ENCODE data around the gene TBCC. TPM values are rescaled to one million over a fixed set of nuclear protein-coding genes. Genes with fewer than 3 reads are reported as not detected.

The TBCC gene
- total and polyA plus RNA-seq, 10 of the 15 experiments (the other 5 are each of a cell fraction or from before 2014, with no cell fraction given) = 2.5 to 41.9 (median 20.3) TPM

DNA sequence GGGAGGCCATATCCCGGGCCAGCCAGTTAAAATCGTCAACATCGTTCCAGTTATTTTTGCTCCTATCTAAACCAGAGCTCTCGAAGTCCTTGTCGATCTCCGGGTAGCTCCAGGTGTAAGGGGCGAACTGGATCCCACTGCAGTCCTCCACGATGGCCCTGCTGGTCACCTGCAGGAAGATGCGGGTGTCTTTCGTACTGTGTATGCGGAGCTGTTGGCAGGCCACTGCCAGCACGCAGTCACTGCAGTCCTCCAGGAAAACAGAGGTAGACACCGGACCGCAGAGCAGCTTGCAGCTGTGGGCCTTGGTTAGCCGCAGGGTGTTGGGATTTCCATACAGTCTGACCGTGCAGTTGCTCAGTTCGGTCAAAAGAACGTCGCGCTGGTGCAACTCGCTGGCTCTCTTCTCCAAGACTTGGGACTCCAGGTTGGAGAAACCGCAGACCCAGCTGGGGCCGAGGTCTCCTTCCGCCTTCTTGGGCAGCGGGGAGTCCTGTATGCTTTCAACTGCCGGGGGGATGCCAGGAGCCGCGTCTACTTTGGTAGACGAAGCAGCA is 742 bp downstream of the TBCC start:
- Histone ChIP-seq H2AFZ (ENCODE audit: control insufficient read depth, low read depth, low read length) (no peak overlapping the region), H3K9me3 (replicated peaks; ENCODE audit: control insufficient read depth, insufficient read depth, low read length) (no peaks in the 10 kb centered on the region), H3K9ac (ENCODE audit: control insufficient read depth, insufficient read depth, low read length) (peak overlapping the region; percentile 100), H3K27me3 (replicated peaks in 1 of 2; ENCODE audit: control insufficient read depth in 2 of 2, insufficient read depth in 2 of 2, low read length in 1 of 2) (no peaks in the 10 kb centered on the region), H4K20me1 (ENCODE audit: control insufficient read depth, insufficient read depth) (no peaks in the 10 kb centered on the region), H3K27ac (ENCODE audit: control insufficient read depth, insufficient read depth) (peak overlapping the region; percentile 98), H3K4me3 (peak overlapping the region; percentile 99), H3K79me2 (ENCODE audit: control insufficient read depth, insufficient read depth, low read length) (peaks cover 44% of the 10 kb centered on the region), H3K4me1 (ENCODE audit: control insufficient read depth, insufficient read depth, low read length) (peaks cover 10% of the 10 kb centered on the region), H3K36me3 (ENCODE audit: control insufficient read depth in 2 of 2, insufficient read depth in 2 of 2, low read length in 1 of 2) (no peaks in the 10 kb centered on the region), H3K4me2 (ENCODE audit: control insufficient read depth, insufficient read depth) (peak overlapping the region; percentile 94)
- CTCF ChIA-PET = interaction anchor here (0.9 to 2.8 kb wide), 7 partner anchors 19 to 148 kb away, joined by 3 to 15 read pairs (median 3); no protein-coding TSS in a partner anchor
- no TSS peak for BruUV-seq (replicated peaks)
- RAD21 ChIA-PET (ENCODE audit: unreplicated experiment) = interaction anchor here (0.8 to 7.0 kb wide), 9 partner anchors 17 to 180 kb away, joined by 3 to 227 read pairs (median 6); partner anchors contain the start of genes BICRAL and RPL7L1
- POLR2A ChIA-PET = interaction anchor here (0.8 to 8.4 kb wide), 12 partner anchors 9 to 145 kb away, joined by 3 to 140 read pairs (median 5); partner anchors contain the start of gene BICRAL
- ATAC-seq = no peak
- SMC1A ChIA-PET (ENCODE audit: uncharacterized antibody, unreplicated experiment) = interaction anchor here (0.5 to 6.6 kb wide), 12 partner anchors 18 to 175 kb away, joined by 3 to 92 read pairs (median 3); no protein-coding TSS in a partner anchor
- no peak for FAIRE-seq
- DNase-seq (ENCODE audit: low read depth, low spot score) = no peak
- intact Hi-C loops (cut with micrococcal nuclease; ENCODE audit: unreplicated experiment) (no loop called here), in situ Hi-C loops (cut with MboI) (no loop called here)
- WGBS (ENCODE audit: insufficient coverage, insufficient replicate concordance, low lambda C conversion rate, missing lambda C conversion rate) = 2% methylated on average over 29 of the region's 29 CpGs
- TF ChIP-seq RUNX3 (IDR thresholded peaks at IDR 0.05; ENCODE audit: low read length) (peak; percentile 71; the same call in 1 of the 2 replicates), BCL3 (IDR thresholded peaks at IDR 0.05; ENCODE audit: borderline replicate concordance, insufficient read depth, low read depth, low read length, poor library complexity, severe bottlenecking) (no peak), MTA2 (IDR thresholded peaks at IDR 0.05; ENCODE audit: low read depth) (no peak), PKNOX1 (IDR thresholded peaks at IDR 0.05) (no peak), EED (IDR thresholded peaks at IDR 0.05; ENCODE audit: low read depth) (0 out of 2 replicates have a peak, but pooled peaks have one; percentile 20), ASH2L (IDR thresholded peaks at IDR 0.05; ENCODE audit: borderline replicate concordance, low read depth) (no peak), POLR2AphosphoS2 (IDR thresholded peaks at IDR 0.05; ENCODE audit: low read depth, low read length) (no peak), ZNF384 (IDR thresholded peaks at IDR 0.05; ENCODE audit: borderline replicate concordance, low read depth, low read length) (no peak), BHLHE40 (IDR thresholded peaks at IDR 0.05; ENCODE audit: borderline replicate concordance in 1 of 2, low read depth in 2 of 2, low read length in 1 of 2) (0 out of 4 replicates have a peak, but pooled peaks of 1 of the 2 experiments have one; percentile 6), GATAD2B (conservative IDR thresholded peaks at IDR 0.05; ENCODE audit: low read depth) (no peak; the same call in 1 of the 2 replicates)
- TF ChIP-seq, protein P1, sequence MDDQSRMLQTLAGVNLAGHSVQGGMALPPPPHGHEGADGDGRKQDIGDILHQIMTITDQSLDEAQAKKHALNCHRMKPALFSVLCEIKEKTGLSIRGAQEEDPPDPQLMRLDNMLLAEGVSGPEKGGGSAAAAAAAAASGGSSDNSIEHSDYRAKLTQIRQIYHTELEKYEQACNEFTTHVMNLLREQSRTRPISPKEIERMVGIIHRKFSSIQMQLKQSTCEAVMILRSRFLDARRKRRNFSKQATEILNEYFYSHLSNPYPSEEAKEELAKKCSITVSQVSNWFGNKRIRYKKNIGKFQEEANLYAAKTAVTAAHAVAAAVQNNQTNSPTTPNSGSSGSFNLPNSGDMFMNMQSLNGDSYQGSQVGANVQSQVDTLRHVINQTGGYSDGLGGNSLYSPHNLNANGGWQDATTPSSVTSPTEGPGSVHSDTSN (IDR thresholded peaks at IDR 0.05; ENCODE audit: insufficient replicate concordance, low read depth, low read length) = no peak
- TF ChIP-seq, protein P2, sequence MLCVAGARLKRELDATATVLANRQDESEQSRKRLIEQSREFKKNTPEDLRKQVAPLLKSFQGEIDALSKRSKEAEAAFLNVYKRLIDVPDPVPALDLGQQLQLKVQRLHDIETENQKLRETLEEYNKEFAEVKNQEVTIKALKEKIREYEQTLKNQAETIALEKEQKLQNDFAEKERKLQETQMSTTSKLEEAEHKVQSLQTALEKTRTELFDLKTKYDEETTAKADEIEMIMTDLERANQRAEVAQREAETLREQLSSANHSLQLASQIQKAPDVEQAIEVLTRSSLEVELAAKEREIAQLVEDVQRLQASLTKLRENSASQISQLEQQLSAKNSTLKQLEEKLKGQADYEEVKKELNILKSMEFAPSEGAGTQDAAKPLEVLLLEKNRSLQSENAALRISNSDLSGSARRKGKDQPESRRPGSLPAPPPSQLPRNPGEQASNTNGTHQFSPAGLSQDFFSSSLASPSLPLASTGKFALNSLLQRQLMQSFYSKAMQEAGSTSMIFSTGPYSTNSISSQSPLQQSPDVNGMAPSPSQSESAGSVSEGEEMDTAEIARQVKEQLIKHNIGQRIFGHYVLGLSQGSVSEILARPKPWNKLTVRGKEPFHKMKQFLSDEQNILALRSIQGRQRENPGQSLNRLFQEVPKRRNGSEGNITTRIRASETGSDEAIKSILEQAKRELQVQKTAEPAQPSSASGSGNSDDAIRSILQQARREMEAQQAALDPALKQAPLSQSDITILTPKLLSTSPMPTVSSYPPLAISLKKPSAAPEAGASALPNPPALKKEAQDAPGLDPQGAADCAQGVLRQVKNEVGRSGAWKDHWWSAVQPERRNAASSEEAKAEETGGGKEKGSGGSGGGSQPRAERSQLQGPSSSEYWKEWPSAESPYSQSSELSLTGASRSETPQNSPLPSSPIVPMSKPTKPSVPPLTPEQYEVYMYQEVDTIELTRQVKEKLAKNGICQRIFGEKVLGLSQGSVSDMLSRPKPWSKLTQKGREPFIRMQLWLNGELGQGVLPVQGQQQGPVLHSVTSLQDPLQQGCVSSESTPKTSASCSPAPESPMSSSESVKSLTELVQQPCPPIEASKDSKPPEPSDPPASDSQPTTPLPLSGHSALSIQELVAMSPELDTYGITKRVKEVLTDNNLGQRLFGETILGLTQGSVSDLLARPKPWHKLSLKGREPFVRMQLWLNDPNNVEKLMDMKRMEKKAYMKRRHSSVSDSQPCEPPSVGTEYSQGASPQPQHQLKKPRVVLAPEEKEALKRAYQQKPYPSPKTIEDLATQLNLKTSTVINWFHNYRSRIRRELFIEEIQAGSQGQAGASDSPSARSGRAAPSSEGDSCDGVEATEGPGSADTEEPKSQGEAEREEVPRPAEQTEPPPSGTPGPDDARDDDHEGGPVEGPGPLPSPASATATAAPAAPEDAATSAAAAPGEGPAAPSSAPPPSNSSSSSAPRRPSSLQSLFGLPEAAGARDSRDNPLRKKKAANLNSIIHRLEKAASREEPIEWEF (IDR thresholded peaks at IDR 0.05; ENCODE audit: insufficient replicate concordance, low read depth, low read length) = no peak
